Peyer's patch (tissue), 4 donors: ENCODE measurements around the gene ARMH3.

Experiments used
- CTCF ChIP-seq, 6 experiments: fragments of 450-650 bp in 4 of 6; fragments of 200-600 bp in 2 of 6; sonication (generic) in 1 of 6; IDR thresholded peaks; one replicate each; pipeline ENCODE4 v1.5.1; 2017 to 2019; ENCODE audit warnings: antibody characterized with exemption in 6 of 6, mild to moderate bottlenecking in 3 of 6, moderate library complexity in 1 of 6
- POLR2A ChIP-seq, 2 donors: fragments of 450-650 bp; IDR thresholded peaks; one replicate each; pipeline ENCODE4 v1.5.1; 2017; ENCODE audit warnings: antibody characterized with exemption in 2 of 2, mild to moderate bottlenecking in 2 of 2, moderate library complexity in 2 of 2

- TF ChIP-seq CTCF (IDR thresholded peaks at IDR 0.05) = no peak
- no peak for TF ChIP-seq POLR2A (IDR thresholded peaks at IDR 0.05)
These were observed 88.3 kb downstream of the ARMH3 start for GRCh38 chr10:101967713-101968112.
